LNCAP (cell line): ENCODE measurements around the gene ARHGEF37.

Experiments
- TF ChIP-seq, protein P1 (sequence below): fragments of 450-650 bp; IDR thresholded peaks from 2 replicates; pipeline ENCODE4 v1.5.1; 2017; ENCODE audit warnings: mild to moderate bottlenecking

The ARHGEF37 gene, protein sequence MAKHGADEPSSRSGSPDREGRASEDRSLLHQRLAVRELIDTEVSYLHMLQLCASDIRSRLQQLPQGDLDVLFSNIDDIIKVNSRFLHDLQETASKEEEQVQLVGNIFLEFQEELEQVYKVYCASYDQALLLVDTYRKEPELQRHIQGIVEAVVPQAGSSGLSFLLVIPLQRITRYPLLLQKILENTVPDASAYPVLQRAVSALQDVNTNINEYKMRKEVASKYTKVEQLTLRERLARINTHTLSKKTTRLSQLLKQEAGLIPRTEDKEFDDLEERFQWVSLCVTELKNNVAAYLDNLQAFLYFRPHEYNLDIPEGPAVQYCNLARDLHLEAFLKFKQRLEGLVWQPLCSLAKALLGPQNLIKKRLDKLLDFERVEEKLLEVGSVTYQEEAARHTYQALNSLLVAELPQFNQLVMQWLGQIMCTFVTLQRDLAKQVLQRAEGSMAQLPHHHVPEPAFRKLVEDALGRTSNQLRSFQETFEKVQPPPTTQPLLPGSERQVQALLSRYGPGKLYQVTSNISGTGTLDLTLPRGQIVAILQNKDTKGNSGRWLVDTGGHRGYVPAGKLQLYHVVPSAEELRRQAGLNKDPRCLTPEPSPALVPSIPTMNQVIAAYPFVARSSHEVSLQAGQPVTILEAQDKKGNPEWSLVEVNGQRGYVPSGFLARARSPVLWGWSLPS

DNA sequence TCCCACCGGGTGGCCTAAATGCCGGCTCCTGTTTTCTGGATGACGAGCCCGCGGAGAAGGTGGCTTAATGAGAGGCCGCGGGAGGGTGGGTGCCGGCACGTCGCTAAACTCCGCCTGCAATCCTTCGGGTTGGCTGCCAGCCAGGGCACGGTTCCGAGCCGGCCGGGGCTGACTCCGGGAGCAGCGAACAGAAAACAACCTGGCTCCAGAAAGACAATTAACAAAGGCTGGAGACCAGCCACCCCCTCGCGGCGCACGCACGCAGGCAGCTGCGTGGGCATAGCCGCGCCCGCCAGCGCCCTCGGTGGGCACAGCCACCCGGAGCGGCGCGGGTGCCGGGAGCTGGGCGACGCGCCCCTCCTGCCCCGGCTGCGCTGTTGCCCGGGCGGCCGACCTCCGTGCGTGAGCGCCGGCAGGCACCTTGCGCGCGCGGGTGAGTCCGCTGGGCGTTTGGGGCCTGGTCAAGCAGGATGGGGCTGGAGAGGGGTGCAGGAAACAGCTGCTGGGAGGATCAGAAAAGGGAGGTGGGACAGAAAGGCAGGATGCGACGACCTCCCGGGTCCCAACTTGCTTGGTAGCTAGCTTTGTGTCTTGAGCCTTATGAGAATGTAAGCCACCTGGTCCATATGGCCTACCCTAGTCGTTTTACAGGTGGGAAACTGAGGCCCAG, at the start of gene ARHGEF37:
Gene ARHGEF37 (plus strand): TSS at position 307 of the 670 bp plus-strand sequence. CDS start 16,272 bp downstream, outside the sequence.
- TF ChIP-seq, protein P1, sequence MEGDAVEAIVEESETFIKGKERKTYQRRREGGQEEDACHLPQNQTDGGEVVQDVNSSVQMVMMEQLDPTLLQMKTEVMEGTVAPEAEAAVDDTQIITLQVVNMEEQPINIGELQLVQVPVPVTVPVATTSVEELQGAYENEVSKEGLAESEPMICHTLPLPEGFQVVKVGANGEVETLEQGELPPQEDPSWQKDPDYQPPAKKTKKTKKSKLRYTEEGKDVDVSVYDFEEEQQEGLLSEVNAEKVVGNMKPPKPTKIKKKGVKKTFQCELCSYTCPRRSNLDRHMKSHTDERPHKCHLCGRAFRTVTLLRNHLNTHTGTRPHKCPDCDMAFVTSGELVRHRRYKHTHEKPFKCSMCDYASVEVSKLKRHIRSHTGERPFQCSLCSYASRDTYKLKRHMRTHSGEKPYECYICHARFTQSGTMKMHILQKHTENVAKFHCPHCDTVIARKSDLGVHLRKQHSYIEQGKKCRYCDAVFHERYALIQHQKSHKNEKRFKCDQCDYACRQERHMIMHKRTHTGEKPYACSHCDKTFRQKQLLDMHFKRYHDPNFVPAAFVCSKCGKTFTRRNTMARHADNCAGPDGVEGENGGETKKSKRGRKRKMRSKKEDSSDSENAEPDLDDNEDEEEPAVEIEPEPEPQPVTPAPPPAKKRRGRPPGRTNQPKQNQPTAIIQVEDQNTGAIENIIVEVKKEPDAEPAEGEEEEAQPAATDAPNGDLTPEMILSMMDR: no peak

DNA sequence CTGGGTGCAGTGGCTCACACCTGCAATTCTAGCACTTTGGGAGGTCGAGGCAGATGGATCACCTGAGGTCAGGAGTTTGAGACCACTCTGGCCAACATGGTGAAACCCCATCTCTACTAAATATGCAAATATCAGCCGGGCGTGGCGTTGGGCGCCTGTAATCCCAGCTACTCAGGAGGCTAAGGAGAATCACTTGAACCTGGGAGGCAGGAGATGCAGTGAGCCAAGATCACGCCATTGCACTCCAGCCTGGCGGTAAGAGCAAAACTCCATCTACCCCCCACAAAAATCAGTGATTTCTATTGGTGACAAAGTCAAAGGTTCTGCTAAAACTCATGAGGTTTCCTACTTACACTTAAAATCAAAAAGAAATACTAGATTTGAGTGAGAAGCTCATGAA, 48.9 kb upstream of the ARHGEF37 start:
- TF ChIP-seq, protein P1: no peak

DNA sequence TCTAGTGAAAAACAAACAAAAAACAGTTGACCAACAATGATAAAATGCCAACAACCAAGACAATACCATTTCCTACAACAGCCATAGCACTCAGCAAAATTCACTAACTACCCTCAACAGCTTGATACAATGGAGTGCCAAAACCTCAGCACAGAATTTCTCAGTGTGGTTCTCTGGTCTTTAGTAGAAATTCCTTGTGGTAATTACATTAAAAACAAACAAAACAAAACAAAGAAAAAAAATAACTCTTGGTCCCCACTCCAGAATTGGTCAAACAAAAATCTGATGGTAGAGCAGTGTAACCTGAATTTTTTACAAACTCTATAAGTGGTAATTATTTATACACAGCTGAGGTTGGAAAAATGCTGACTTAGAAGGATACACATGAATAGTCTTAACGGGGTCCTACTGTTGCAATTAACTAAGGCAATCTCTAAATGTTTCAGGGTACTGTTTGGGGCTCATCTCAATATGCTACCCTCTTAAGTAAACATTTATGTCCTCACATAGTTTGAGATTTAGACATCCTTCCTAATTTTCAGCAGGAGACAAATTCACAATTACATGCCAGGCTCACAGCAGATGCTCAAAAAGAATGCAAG, 43.8 kb upstream of the ARHGEF37 start:
- TF ChIP-seq, protein P1: no peak

DNA sequence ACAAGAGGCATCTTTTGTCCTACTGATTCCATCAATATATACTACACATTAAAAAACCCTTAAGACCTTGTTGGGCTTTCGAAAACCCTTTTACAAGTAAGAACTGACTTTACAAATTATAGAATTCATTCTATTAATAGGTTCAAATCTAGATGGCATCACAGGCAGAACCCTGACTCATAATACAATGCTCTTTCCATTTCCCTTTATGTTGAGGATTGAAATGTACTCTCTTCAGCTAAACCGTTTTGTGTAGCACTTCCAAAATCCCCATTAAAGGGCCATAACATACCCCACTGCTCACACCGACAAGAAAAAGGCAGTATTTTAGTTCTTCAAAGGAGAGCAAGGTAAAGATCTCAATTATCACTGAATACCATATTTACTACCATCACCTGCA, 41.2 kb upstream of the ARHGEF37 start:
- TF ChIP-seq, protein P1: no peak

DNA sequence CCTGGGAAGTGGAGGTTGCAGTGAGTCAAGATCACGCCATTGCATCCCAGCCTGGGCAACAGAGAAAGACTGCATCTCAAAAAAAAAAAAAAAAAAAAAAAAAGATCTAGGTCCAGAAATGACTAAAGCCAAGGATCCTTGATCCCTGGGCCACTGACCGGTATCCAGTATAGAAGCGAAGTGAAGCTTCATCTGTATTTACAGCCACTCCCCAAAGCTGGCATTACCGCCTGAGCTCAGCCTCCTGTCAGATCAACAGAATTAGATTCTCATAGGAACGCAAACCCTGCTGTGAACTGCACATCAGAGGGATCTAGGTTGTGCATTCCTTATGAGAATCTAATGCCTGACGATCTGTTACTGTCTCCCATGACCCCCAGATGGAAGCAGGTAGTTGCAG, 39.4 kb upstream of the ARHGEF37 start:
- TF ChIP-seq, protein P1: no peak

DNA sequence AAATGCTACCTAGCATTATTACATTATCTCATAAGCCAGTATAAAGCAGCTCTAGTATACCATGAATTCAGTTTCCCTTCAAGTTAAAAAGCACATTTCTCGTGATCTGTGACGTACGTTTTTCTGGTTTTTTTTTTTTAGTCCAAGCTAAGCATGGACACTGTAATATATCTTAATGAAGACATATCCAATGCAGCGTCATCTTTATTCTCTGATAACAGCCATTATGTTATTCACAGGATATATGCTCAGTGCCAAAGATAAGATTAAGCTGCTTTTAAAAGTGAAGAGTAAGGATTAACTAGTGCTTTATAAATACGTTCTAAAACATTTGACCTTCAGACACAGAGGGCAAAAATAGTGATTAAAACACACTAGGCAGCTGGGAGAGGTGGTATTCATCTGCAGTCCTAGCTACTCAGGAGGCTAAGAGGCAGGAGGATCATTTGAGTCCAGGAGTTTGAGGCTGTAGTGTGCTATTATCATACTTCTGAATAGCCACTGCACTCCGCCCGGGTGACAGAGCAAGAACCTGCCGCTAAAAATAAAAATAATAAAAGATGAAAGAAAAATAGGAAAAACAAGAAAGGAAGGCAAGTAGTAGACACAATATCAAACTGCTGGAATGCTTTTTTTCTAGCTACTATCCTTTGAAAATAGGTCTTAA, 37.8 kb upstream of the ARHGEF37 start:
- TF ChIP-seq, protein P1: no peak

- TF ChIP-seq, protein P1: no peak
Measured at GRCh38 chr5:149544028-149544420, 37.3 kb upstream of the ARHGEF37 start.
